Left lung (tissue), 14 donors: Measurements from ENCODE around the gene TIMM13. TPM values are rescaled to one million over a fixed set of nuclear protein-coding genes. Genes with fewer than 3 reads are reported as not detected.

ENCODE experiments used
- ATAC-seq: fragments of 200-7000 bp; cut with Tn5 transposase; one replicate; pipeline ENCODE4 v1.9.1; 2020; ENCODE audit warnings: moderate library complexity
- DNase-seq, 4 donors: peaks; one replicate each; pipeline ENCODE4 v3.0.0-alpha.2; 2013 to 2020
- H3K27ac ChIP-seq, 2 donors: fragments of 200-600 bp; sonication (generic) in 1 of 2; one replicate each; pipeline versions ENCODE4 v1.5.0 to v1.8.0; 2020 to 2021
- H3K27me3 ChIP-seq, 2 donors: fragments of 200-600 bp; sonication (generic) in 1 of 2; one replicate each; pipeline versions ENCODE4 v1.5.0 to v1.8.0; 2020 to 2021
- H3K36me3 ChIP-seq, 2 donors: fragments of 200-600 bp; sonication (generic) in 1 of 2; one replicate each; pipeline versions ENCODE4 v1.5.0 to v1.8.0; 2020 to 2021
- H3K4me1 ChIP-seq, 2 donors: fragments of 200-600 bp; one replicate each; pipeline ENCODE4 v1.8.0; 2021
- H3K4me3 ChIP-seq, 2 donors: fragments of 200-600 bp; sonication (generic) in 1 of 2; one replicate each; pipeline versions ENCODE4 v1.5.0 to v1.8.0; 2020 to 2021; ENCODE audit warnings: mild to moderate bottlenecking in 1 of 2
- H3K9me3 ChIP-seq, 2 donors: fragments of 200-600 bp; sonication (generic) in 1 of 2; one replicate each; pipeline versions ENCODE4 v1.5.0 to v1.8.0; 2020 to 2021
- intact Hi-C, 2 donors: fragments of 100-400 bp; cut with DNase I; formaldehyde crosslinking; loops; one replicate each; pipeline versions ENCODE4 v1.11.2 to v1.14.2; 2022
- long read RNA-seq, 12 donors: library from polyadenylated mRNA in 2 of 12; unstranded in 2 of 12; transcript quantifications; one replicate each; pipeline ENCODE4 v2.0.0 and lab custom pipeline, GENCODE V29; 2019 to 2026
- polyA plus RNA-seq, 6 donors: library from polyadenylated mRNA; unstranded; fragments of 120-200 nt; gene quantifications; one replicate each; pipeline ENCODE4 v1.2.1, GENCODE V29; 2013; ENCODE audit not compliant: insufficient read length in 6 of 6
- total RNA-seq, 2 donors: library from RNA; stranded (reverse); fragmentation: NEBNext Ultra II Directional; extraction: Animal tissue kit (Norgen Biotek cat#: 25700); gene quantifications; one replicate each; pipeline ENCODE4 v1.2.1, GENCODE V29; 2021
- TF ChIP-seq, protein P1 (sequence below), 2 donors: fragments of 200-600 bp; sonication (generic) in 1 of 2; IDR thresholded peaks; one replicate each; pipeline versions ENCODE4 v1.5.0 to v1.8.0; 2021; ENCODE audit warnings: antibody characterized with exemption in 2 of 2
- donor health status: DM: no; HTN: yes; CAD: no.
- donor health status: DM: no; HTN: no; CAD: no.

The TIMM13 gene
- total RNA-seq (10 to 100 TPM; 69.1 to 98.0 TPM), polyA plus RNA-seq (10 to 100 TPM; 47.6 to 85.2 (median 67.4) TPM)
- long read RNA-seq, donor 1, transcript TIMM13-201 (3 exons, 1,973 nt): major isoform, 151 of 157 reads
- long read RNA-seq, donor 1, partial matches to known transcripts: 6 of 157 reads
- long read RNA-seq, donor 1, other reads (novel, unspliced or antisense): 0 of 157 reads
- long read RNA-seq, donor 2, transcript TIMM13-201 (3 exons, 1,973 nt): major isoform, 121 of 128 reads
- long read RNA-seq, donor 2, partial matches to known transcripts: 7 of 128 reads
- long read RNA-seq, donor 2, other reads (novel, unspliced or antisense): 0 of 128 reads
- long read RNA-seq, donor 3, transcript TIMM13-201 (3 exons, 1,973 nt): major isoform, 122 of 122 reads
- long read RNA-seq, donor 3, partial matches to known transcripts: 0 of 122 reads
- long read RNA-seq, donor 3, other reads (novel, unspliced or antisense): 0 of 122 reads
- long read RNA-seq, donor 4, transcript TIMM13-201 (3 exons, 1,973 nt): major isoform, 138 of 139 reads
- long read RNA-seq, donor 4, partial matches to known transcripts: 1 of 139 reads
- long read RNA-seq, donor 4, other reads (novel, unspliced or antisense): 0 of 139 reads
- long read RNA-seq, donor 5, transcript TIMM13-201 (3 exons, 1,973 nt): major isoform, 114 of 119 reads
- long read RNA-seq, donor 5, partial matches to known transcripts: 5 of 119 reads
- long read RNA-seq, donor 5, other reads (novel, unspliced or antisense): 0 of 119 reads
- long read RNA-seq, donor 6, transcript TIMM13-201 (3 exons, 1,973 nt): major isoform, 101 of 127 reads
- long read RNA-seq, donor 6, partial matches to known transcripts: 26 of 127 reads
- long read RNA-seq, donor 6, other reads (novel, unspliced or antisense): 0 of 127 reads
- long read RNA-seq, donor 7, transcript TIMM13-201 (3 exons, 1,973 nt): major isoform, 88 of 95 reads
- long read RNA-seq, donor 7, partial matches to known transcripts: 7 of 95 reads
- long read RNA-seq, donor 7, other reads (novel, unspliced or antisense): 0 of 95 reads
- long read RNA-seq, donor 8, transcript TIMM13-201 (3 exons, 1,973 nt): major isoform, 88 of 93 reads
- long read RNA-seq, donor 8, partial matches to known transcripts: 5 of 93 reads
- long read RNA-seq, donor 8, other reads (novel, unspliced or antisense): 0 of 93 reads
- long read RNA-seq, donor 9: 0 reads
- long read RNA-seq, donor 10, transcript TIMM13-201 (3 exons, 1,973 nt): major isoform, 236 of 242 reads
- long read RNA-seq, donor 10, partial matches to known transcripts: 1 of 242 reads
- long read RNA-seq, donor 10, other reads (novel, unspliced or antisense): 5 of 242 reads
- long read RNA-seq, donor 11: 0 reads
- long read RNA-seq, donor 12, transcript TIMM13-201 (3 exons, 1,973 nt): major isoform, 81 of 81 reads
- long read RNA-seq, donor 12, partial matches to known transcripts: 0 of 81 reads
- long read RNA-seq, donor 12, other reads (novel, unspliced or antisense): 0 of 81 reads

DNA sequence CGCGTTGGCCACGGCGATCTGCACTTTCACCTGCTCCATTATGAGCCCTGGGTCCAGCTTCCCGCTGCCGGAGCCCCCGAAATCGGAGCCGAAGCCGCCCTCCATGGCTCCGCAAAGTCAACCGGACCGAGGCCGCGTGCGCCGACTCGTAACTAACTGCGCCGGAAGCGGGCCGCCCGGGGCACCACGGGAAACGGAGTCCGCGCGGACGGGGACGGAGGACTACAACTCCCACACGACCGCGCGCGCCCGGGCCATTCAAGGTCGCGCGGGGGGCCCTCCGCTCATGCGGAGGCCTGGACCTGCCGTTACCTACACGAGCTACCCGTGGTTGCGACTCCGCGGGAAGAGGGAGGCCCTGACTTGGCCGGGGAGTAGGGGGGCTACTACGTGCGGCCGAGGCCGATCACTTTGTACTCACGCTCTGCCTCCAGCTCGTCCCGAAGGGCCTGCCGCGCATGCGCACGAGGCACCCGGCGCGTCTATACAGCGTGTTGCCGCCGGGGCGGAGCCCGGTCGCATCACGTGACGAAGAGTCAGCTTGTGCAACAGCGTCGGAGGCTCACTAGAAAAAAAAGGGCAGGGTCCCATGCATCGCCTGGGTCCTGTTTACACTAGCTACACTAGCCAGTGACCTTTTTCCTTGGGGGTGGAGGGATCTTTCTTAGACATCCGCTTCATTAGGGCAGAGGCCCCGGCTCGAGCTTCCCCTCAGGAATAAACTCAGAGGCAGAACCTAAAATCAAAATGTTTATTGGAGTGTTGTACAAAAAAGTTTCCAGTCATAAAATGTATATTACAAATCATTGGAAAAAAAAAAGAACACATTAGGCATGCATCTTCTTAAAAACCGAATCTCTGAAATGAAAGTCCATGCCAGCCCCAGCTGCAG is at the start of gene TIMM13:
TSS of gene TIMM13 (minus strand) at position 158 of the 892 bp plus-strand sequence. CDS start at position 105, 53 bp downstream.
- TF ChIP-seq, protein P1, sequence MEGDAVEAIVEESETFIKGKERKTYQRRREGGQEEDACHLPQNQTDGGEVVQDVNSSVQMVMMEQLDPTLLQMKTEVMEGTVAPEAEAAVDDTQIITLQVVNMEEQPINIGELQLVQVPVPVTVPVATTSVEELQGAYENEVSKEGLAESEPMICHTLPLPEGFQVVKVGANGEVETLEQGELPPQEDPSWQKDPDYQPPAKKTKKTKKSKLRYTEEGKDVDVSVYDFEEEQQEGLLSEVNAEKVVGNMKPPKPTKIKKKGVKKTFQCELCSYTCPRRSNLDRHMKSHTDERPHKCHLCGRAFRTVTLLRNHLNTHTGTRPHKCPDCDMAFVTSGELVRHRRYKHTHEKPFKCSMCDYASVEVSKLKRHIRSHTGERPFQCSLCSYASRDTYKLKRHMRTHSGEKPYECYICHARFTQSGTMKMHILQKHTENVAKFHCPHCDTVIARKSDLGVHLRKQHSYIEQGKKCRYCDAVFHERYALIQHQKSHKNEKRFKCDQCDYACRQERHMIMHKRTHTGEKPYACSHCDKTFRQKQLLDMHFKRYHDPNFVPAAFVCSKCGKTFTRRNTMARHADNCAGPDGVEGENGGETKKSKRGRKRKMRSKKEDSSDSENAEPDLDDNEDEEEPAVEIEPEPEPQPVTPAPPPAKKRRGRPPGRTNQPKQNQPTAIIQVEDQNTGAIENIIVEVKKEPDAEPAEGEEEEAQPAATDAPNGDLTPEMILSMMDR (IDR thresholded peaks at IDR 0.05): no peak

DNA sequence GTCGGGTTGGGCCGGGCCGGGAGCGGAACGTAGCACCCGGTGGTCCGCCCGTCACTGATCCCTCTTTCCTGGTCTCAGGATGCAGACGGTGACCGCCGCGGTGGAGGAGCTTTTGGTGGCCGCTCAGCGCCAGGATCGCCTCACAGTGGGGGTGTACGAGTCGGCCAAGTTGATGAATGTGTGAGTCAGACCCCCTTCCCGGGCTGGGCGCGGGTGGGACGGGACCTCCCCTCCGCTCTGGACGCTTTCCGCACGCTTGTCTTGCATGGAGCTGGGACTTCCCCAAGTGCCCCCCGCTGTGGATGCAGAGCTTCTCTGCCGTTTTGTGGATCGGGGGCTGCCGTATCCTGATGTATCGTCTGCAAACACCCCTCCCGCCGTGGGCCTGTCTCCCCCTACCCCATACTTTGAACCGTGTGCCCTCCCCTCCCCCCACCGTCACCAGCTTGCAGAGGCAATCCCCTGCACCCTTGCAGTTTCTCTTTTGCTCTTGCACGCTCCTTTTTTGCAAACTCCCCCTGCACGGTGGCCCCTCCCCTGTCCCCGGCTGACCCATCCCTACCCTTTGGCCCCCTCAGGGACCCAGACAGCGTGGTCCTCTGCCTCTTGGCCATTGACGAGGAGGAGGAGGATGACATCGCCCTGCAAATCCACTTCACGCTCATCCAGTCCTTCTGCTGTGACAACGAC is 49.2 kb upstream of the TIMM13 start:
- Histone ChIP-seq H3K4me1 (peaks cover 9 to 25% of the 10 kb centered on the region in 2 donors), H3K27me3 (no peaks in the 10 kb centered on the region), H3K9me3 (no peaks in the 10 kb centered on the region), H3K36me3 (peaks cover 0 to 16% of the 10 kb centered on the region in 2 donors), H3K4me3 (peak overlapping the region; percentile 92 to 97), H3K27ac (peak overlapping the region; percentile 87 to 90)
- intact Hi-C loops: loop anchor here in 1 of 2 donors (10.0 kb wide), 2 partner anchors 98 to 128 kb away; no protein-coding TSS in a partner anchor
- ATAC-seq: peak; percentile 1
- peak in 2 of 4 donors; percentile 67 to 88 for DNase-seq
- TF ChIP-seq, protein P1 (IDR thresholded peaks at IDR 0.05): no peak

More for the DNA sequence above, at the start of gene TIMM13:
- ATAC-seq (peak; percentile 96), DNase-seq (peak; percentile 96 to 100 (median 98))
- H3K27ac ChIP-seq: peak within 1 kb of the TSS; percentile 90 to 93
- peak within 1 kb of the TSS; percentile 79 to 98 for H3K4me3 ChIP-seq
- H3K4me1 ChIP-seq: peaks cover 18 to 38% of the 10 kb centered on the region in 2 donors
- no peaks in the 10 kb centered on the region for H3K9me3 ChIP-seq
- H3K27me3 ChIP-seq: no peaks in the 10 kb centered on the region
- intact Hi-C loops: no loop called here
- peaks cover 0 to 52% of the 10 kb centered on the region in 2 donors for H3K36me3 ChIP-seq

DNA sequence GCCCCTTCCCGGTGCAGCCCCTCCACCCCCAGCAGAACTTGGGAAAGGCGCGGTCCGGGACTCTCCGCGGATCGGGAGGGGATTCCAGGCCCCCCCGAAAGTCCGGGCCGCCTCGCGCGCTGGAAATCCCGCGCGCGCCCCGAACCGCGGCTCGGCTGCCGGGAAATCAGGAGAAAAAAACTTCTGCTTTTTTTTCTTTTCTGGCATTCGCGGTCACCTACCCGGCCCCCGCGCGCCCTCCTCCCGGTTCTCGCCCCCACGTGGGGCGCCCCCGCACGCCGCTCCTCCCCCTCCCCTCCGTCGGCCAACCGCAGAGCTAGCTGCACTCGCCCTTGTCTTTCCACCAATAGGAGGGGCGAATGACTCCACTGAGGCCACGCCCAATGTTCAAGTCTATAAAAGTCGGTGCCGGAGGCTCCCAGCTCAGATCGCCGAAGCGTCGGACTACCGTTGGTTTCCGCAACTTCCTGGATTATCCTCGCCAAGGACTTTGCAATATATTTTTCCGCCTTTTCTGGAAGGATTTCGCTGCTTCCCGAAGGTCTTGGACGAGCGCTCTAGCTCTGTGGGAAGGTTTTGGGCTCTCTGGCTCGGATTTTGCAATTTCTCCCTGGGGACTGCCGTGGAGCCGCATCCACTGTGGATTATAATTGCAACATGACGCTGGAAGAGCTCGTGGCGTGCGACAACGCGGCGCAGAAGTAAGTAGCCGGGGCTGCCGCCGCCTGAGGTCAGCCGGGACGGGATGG is 48.5 kb upstream of the TIMM13 start, which contains the start of gene GADD45B:
TSS of gene GADD45B (plus strand) at position 426 of the 749 bp plus-strand sequence. CDS start at position 658, 232 bp downstream.
- H3K27me3 ChIP-seq: no peaks in the 10 kb centered on the region
- peak within 1 kb of the TSS; percentile 92 to 97 for H3K4me3 ChIP-seq
- intact Hi-C loops: loop anchor here in 1 of 2 donors (10.0 kb wide), 2 partner anchors 99 to 129 kb away; no protein-coding TSS in a partner anchor

More for the DNA sequence above, 48.5 kb upstream of the TIMM13 start, which contains the start of gene GADD45B:
- DNase-seq (peak; percentile 95 to 98 (median 97)), ATAC-seq (peak; percentile 79)
- Histone ChIP-seq H3K36me3 (peaks cover 0 to 16% of the 10 kb centered on the region in 2 donors), H3K4me1 (peaks cover 9 to 25% of the 10 kb centered on the region in 2 donors), H3K27ac (peak within 1 kb of the TSS; percentile 87 to 90), H3K9me3 (no peaks in the 10 kb centered on the region)
- TF ChIP-seq, protein P1 (IDR thresholded peaks at IDR 0.05): no peak
